A549 (cell line): Measurements from ENCODE around the gene MYO6. TPM values are rescaled to one million over a fixed set of nuclear protein-coding genes. Genes with fewer than 3 reads are reported as not detected.
"Not testable (repeated sequence)": the region's sequence is repeated elsewhere in the genome, so short reads cannot be mapped to it uniquely, and the experiment has no call there.

ENCODE experiments used
- ATAC-seq, 2 experiments: fragments of 200-7000 bp in 1 of 2; fragments of >200 bp in 1 of 2; cut with Nextera tagmentation in 1 of 2; cut with Tn5 transposase in 1 of 2; 3 replicates each; pipeline versions ENCODE4 v1.8.0 to v1.9.1; 2018 to 2020; ENCODE audit warnings: mild to moderate bottlenecking in 1 of 2, moderate library complexity in 1 of 2
- CTCF ChIA-PET: fragments of 300-600 bp; sonication (Branson Sonifier 250); formaldehyde crosslinking; extraction: SDS; loops from one replicate; lab custom pipeline; 2021; ENCODE audit warnings: antibody characterized with exemption, inconsistent platforms; lab: Yijun Ruan, JAX
- POLR2A ChIA-PET: fragments of 350-600 bp; formaldehyde crosslinking; extraction: SDS; loops from one replicate; lab custom pipeline; 2021; ENCODE audit warnings: antibody characterized with exemption, inconsistent platforms; lab: Yijun Ruan, JAX
- DNase-seq, 2 experiments: peaks; one replicate each; pipeline versions ENCODE4 v3.0.0 to v3.0.0-alpha.2; 2011 to 2016; ENCODE audit warnings: low read depth in 1 of 2, low spot score in 1 of 2
- FAIRE-seq: peaks from 2 replicates; lab custom pipeline; 2011; peaks lifted over from hg19 to GRCh38; lab: Jason Lieb, UNC
- H3K27ac ChIP-seq, 2 experiments: fragments of >200 bp; sonication (Bioruptor Twin); formaldehyde crosslinking; 3 replicates each; pipeline ENCODE4 v1.5.1; 2016 to 2017
- H3K4me1 ChIP-seq: fragments of >200 bp; sonication (Bioruptor Twin); formaldehyde crosslinking; 3 replicates; pipeline ENCODE4 v1.6.1; 2016
- H3K4me2 ChIP-seq: fragments of >200 bp; sonication (Bioruptor Twin); formaldehyde crosslinking; 3 replicates; pipeline ENCODE4 v1.6.1; 2016
- H3K4me3 ChIP-seq: fragments of >200 bp; sonication (Bioruptor Twin); formaldehyde crosslinking; 3 replicates; pipeline ENCODE4 v1.5.1; 2016
- H3K9me3 ChIP-seq: fragments of >200 bp; sonication (Bioruptor Twin); formaldehyde crosslinking; 3 replicates; pipeline ENCODE4 v1.6.1; 2016
- CBX2 ChIP-seq: fragments of 200-600 bp; sonication (generic); IDR thresholded peaks from 2 replicates; pipeline ENCODE4 v1.6.1; 2016; ENCODE audit warnings: low read depth, mild to moderate bottlenecking, borderline replicate concordance
- CHD2 ChIP-seq: fragments of 150-350 bp; IDR thresholded peaks from 2 replicates; pipeline ENCODE4 v1.6.1; 2014; ENCODE audit warnings: low read length; ENCODE audit not compliant: partially characterized antibody
- CHD4 ChIP-seq: fragments of 200-600 bp; sonication (generic); IDR thresholded peaks from 2 replicates; pipeline ENCODE4 v1.6.1; 2016; ENCODE audit warnings: antibody characterized with exemption, mild to moderate bottlenecking, borderline replicate concordance
- EHF ChIP-seq: fragments of 250-450 bp; sonication (Bioruptor Pico); IDR thresholded peaks from 2 replicates; pipeline ENCODE4 v1.5.0; 2020; ENCODE audit warnings: mild to moderate bottlenecking
- EHMT2 ChIP-seq: fragments of 200-600 bp; sonication (generic); IDR thresholded peaks from 2 replicates; pipeline ENCODE4 v1.6.1; 2016; ENCODE audit warnings: antibody characterized with exemption, low read depth, mild to moderate bottlenecking, moderate library complexity
- EP300 ChIP-seq, 2 experiments: fragments of >200 bp; sonication (Bioruptor Twin); formaldehyde crosslinking; IDR thresholded peaks; 2 replicates in 1 of 2; 3 replicates in 1 of 2; pipeline ENCODE4 v1.6.1; 2016 to 2017
- FOXS1 ChIP-seq: fragments of 250-450 bp; sonication (Bioruptor Pico); IDR thresholded peaks from 2 replicates; pipeline ENCODE4 v1.5.0; 2020; ENCODE audit warnings: mild to moderate bottlenecking, moderate library complexity
- HDAC2 ChIP-seq: fragments of 200-600 bp; sonication (generic); IDR thresholded peaks from 2 replicates; pipeline ENCODE4 v1.6.1; 2016
- HOXB13 ChIP-seq: fragments of 250-450 bp; sonication (Bioruptor Pico); IDR thresholded peaks from 2 replicates; pipeline ENCODE4 v1.5.0; 2020; ENCODE audit warnings: low read depth, mild to moderate bottlenecking, moderate library complexity
- JUN ChIP-seq, 2 experiments: fragments of >200 bp; sonication (Bioruptor Twin); formaldehyde crosslinking; IDR thresholded peaks; 2 replicates in 1 of 2; 3 replicates in 1 of 2; pipeline ENCODE4 v1.6.1; 2016 to 2017
- MAZ ChIP-seq: fragments of 150-350 bp; IDR thresholded peaks from 2 replicates; pipeline ENCODE4 v1.6.1; 2014; ENCODE audit warnings: antibody characterized with exemption, low read depth, low read length, borderline replicate concordance
- NFE2L2 ChIP-seq: fragments of 150-350 bp; conservative IDR thresholded peaks from 2 replicates; pipeline ENCODE4 v1.6.1; 2014; ENCODE audit warnings: low read length
- NR3C1 ChIP-seq: fragments of >200 bp; sonication (Bioruptor Twin); formaldehyde crosslinking; IDR thresholded peaks from 3 replicates; pipeline ENCODE4 v1.6.1; 2017
- POLR2A ChIP-seq: IDR thresholded peaks from 2 replicates; pipeline ENCODE4 v1.6.1; 2012; ENCODE audit warnings: mild to moderate bottlenecking, low read length
- POLR2AphosphoS2 ChIP-seq: conservative IDR thresholded peaks from 2 replicates; pipeline ENCODE4 v1.6.1; 2012; ENCODE audit warnings: low read length, improper control_type of control experiment, inconsistent platforms
- RCOR1 ChIP-seq: fragments of 150-350 bp; IDR thresholded peaks from 2 replicates; pipeline ENCODE4 v1.6.1; 2014; ENCODE audit warnings: antibody characterized with exemption, low read length, low read depth
- RNF2 ChIP-seq: fragments of 200-600 bp; sonication (generic); IDR thresholded peaks from 2 replicates; pipeline ENCODE4 v1.6.1; 2016; ENCODE audit warnings: low read depth, mild to moderate bottlenecking, antibody characterized with exemption, moderate library complexity, borderline replicate concordance
- SREBF2 ChIP-seq: fragments of 450-650 bp; IDR thresholded peaks from 2 replicates; pipeline ENCODE4 v1.6.1; 2014; ENCODE audit warnings: mild to moderate bottlenecking, moderate library complexity
- TFCP2L1 ChIP-seq: fragments of 250-450 bp; sonication (Bioruptor Pico); IDR thresholded peaks from 2 replicates; pipeline ENCODE4 v1.5.0; 2021; ENCODE audit warnings: mild to moderate bottlenecking
- TP53 ChIP-seq: fragments of 250-450 bp; sonication (Bioruptor Pico); IDR thresholded peaks from 2 replicates; pipeline ENCODE4 v1.5.0; 2021; ENCODE audit warnings: mild to moderate bottlenecking, moderate library complexity
- ZC3H11A ChIP-seq: fragments of 450-650 bp; IDR thresholded peaks from 2 replicates; pipeline ENCODE4 v1.6.1; 2014; ENCODE audit warnings: antibody characterized with exemption, mild to moderate bottlenecking
- ZFP36 ChIP-seq: fragments of 450-650 bp; IDR thresholded peaks from 2 replicates; pipeline ENCODE4 v1.6.1; 2014; ENCODE audit warnings: borderline replicate concordance; ENCODE audit not compliant: partially characterized antibody
- ZNF302 ChIP-seq: fragments of 250-450 bp; sonication (Bioruptor Pico); IDR thresholded peaks from 2 replicates; pipeline ENCODE4 v1.9.0; 2021; ENCODE audit warnings: inconsistent platforms, mild to moderate bottlenecking, moderate library complexity
- WGBS: methylation state at CpG from one replicate; pipeline ENCODE4 v1.1.6; 2017; ENCODE audit errors: missing lambda C conversion rate; 5-methylcytosine and 5-hydroxymethylcytosine counted together
- polyA plus RNA-seq, 4 experiments: library from polyadenylated mRNA; depleted of rRNA in 3 of 4; stranded (reverse); fragments of >200 nt; fragmentation: RNase III in 1 of 4; extraction: RNeasy Plus Mini Kit Qiagen cat#74134 plus additional on column Dnase treatment in 1 of 4; gene quantifications; 2 replicates in 3 of 4; 3 replicates in 1 of 4; pipeline ENCODE4 v1.2.3, GENCODE V29; 2011 to 2017
- TF ChIP-seq, protein P1 (sequence below): IDR thresholded peaks from 2 replicates; pipeline ENCODE4 v1.6.1; 2012
- TF ChIP-seq, protein P2 (sequence below): fragments of >200 bp; sonication (Bioruptor Twin); formaldehyde crosslinking; IDR thresholded peaks from 3 replicates; pipeline ENCODE4 v1.5.1; 2016
- TF ChIP-seq, protein P3 (sequence below): fragments of >200 bp; sonication (Bioruptor Twin); formaldehyde crosslinking; IDR thresholded peaks from 3 replicates; pipeline ENCODE4 v1.6.1; 2016
- TF ChIP-seq, protein P4 (sequence below): fragments of >200 bp; sonication (Bioruptor Twin); formaldehyde crosslinking; IDR thresholded peaks from 2 replicates; pipeline ENCODE4 v1.6.1; 2016

Gene MYO6
- polyA plus RNA-seq, 2 of the 4 experiments (the other 2 are of a cell fraction): 10.8 to 17.3 TPM

DNA sequence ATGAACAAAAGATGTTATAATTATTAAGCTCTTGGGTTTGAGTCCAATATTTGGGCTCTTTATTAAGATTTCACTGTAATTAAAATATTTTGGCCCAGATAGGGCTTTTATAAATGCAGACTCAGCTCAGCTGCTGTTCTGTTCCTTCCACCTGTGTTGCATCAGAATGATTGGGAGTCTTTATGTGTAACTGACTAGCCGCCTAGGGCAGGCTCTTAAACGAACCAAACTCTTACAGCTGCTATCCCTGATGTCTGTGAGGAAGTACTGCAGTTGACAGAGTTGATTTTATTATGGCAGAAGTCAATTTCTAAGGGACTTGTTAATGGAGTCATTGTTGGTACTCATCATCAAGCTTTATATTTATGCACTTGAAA is 144.7 kb downstream of the MYO6 start:
- Histone ChIP-seq H3K27ac (no peak overlapping the region), H3K9me3 (no peaks in the 10 kb centered on the region), H3K4me3 (no peak overlapping the region), H3K4me1 (no peaks in the 10 kb centered on the region), H3K4me2 (no peak overlapping the region)
- ATAC-seq (no peak), FAIRE-seq (no peak), DNase-seq (no peak)
- no peak for TF ChIP-seq RNF2
- TF ChIP-seq CHD4: no peak
- no peak for TF ChIP-seq TP53
- TF ChIP-seq EP300 (IDR thresholded peaks at IDR 0.05): no peak
- TF ChIP-seq RCOR1: no peak
- no peak for TF ChIP-seq EHMT2
- no peak for TF ChIP-seq TFCP2L1 (CRISPR knock-in tag)
- TF ChIP-seq HDAC2: no peak
- no peak for TF ChIP-seq POLR2AphosphoS2
- TF ChIP-seq JUN (IDR thresholded peaks at IDR 0.05): no peak
- no peak for TF ChIP-seq HOXB13 (CRISPR knock-in tag)
- TF ChIP-seq, protein P1, sequence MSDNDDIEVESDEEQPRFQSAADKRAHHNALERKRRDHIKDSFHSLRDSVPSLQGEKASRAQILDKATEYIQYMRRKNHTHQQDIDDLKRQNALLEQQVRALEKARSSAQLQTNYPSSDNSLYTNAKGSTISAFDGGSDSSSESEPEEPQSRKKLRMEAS: no peak
- TF ChIP-seq MAZ: no peak
- TF ChIP-seq POLR2A: no peak
- no peak for TF ChIP-seq CBX2
- no peak for TF ChIP-seq FOXS1 (CRISPR knock-in tag)
- no peak for TF ChIP-seq ZC3H11A
- ChIA-PET POLR2A (no interaction called here), CTCF (interaction anchor here (0.6 to 2.6 kb wide), 11 partner anchors 9 to 964 kb away, joined by 3 to 29 read pairs (median 4); no protein-coding TSS in a partner anchor)
- WGBS: 28% methylated on average over 2 of the region's 2 CpGs

DNA sequence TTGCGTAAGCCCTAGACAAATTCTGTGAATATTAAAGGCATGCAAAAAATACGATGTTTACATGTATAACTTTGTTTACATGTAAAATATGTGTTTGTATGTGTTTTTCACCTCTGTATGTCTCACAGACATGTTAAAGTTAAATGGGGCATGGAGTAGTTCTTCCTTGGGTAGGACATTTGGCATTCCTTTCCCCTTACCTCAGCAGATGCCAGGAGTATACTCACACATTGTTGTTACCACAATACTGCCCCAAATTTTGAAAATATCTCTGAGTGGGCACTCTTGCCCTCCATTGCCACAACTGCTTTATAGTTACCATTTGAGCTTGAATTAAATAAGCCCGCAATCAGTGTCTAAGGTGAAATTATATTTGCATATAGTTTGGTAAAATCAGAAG is 147.5 kb downstream of the MYO6 start:
- FAIRE-seq: no peak
- CTCF ChIA-PET: no interaction called here
- WGBS: 93% methylated on average over 3 of the region's 3 CpGs

DNA sequence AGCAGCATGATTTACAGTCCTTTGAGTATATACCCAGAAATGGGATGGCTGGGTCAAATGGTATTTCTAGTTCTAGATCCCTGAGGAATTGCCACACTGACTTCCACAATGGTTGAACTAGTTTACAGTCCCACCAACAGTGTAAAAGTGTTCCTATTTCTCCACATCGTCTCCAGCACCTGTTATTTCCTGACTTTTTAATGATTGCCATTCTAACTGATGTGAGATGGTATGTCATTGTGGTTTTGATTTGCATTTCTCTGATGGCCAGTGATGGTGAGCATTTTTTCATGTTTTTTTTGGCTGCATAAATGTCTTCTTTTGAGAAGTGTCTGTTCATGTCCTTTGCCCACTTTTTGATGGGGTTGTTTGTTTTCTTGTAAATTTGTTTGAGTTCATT is 151.2 kb downstream of the MYO6 start:
- H3K4me1 ChIP-seq, CTCF ChIA-PET, DNase-seq, POLR2A ChIA-PET, H3K4me3 ChIP-seq, H3K27ac ChIP-seq, FAIRE-seq, ATAC-seq, H3K9me3 ChIP-seq, H3K4me2 ChIP-seq: not testable (repeated sequence)
- 70% methylated on average over 1 of the region's 1 CpG for WGBS

More for the DNA sequence above, 147.5 kb downstream of the MYO6 start:
- TF ChIP-seq, protein P2, sequence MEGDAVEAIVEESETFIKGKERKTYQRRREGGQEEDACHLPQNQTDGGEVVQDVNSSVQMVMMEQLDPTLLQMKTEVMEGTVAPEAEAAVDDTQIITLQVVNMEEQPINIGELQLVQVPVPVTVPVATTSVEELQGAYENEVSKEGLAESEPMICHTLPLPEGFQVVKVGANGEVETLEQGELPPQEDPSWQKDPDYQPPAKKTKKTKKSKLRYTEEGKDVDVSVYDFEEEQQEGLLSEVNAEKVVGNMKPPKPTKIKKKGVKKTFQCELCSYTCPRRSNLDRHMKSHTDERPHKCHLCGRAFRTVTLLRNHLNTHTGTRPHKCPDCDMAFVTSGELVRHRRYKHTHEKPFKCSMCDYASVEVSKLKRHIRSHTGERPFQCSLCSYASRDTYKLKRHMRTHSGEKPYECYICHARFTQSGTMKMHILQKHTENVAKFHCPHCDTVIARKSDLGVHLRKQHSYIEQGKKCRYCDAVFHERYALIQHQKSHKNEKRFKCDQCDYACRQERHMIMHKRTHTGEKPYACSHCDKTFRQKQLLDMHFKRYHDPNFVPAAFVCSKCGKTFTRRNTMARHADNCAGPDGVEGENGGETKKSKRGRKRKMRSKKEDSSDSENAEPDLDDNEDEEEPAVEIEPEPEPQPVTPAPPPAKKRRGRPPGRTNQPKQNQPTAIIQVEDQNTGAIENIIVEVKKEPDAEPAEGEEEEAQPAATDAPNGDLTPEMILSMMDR: no peak
- no peak for TF ChIP-seq TP53
- no peak for TF ChIP-seq NR3C1
- no peak for TF ChIP-seq SREBF2
- TF ChIP-seq NFE2L2: no peak
- no peak for TF ChIP-seq CHD2
- TF ChIP-seq, protein P3, sequence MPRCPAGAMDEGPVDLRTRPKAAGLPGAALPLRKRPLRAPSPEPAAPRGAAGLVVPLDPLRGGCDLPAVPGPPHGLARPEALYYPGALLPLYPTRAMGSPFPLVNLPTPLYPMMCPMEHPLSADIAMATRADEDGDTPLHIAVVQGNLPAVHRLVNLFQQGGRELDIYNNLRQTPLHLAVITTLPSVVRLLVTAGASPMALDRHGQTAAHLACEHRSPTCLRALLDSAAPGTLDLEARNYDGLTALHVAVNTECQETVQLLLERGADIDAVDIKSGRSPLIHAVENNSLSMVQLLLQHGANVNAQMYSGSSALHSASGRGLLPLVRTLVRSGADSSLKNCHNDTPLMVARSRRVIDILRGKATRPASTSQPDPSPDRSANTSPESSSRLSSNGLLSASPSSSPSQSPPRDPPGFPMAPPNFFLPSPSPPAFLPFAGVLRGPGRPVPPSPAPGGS: no peak
- no peak for TF ChIP-seq EHF
- no peak for TF ChIP-seq ZFP36
- TF ChIP-seq, protein P4, sequence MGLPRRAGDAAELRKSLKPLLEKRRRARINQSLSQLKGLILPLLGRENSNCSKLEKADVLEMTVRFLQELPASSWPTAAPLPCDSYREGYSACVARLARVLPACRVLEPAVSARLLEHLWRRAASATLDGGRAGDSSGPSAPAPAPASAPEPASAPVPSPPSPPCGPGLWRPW: no peak
- no peak for TF ChIP-seq ZNF302 (CRISPR knock-in tag)
- Histone ChIP-seq H3K27ac (no peak overlapping the region), H3K4me2 (no peak overlapping the region), H3K4me3 (no peak overlapping the region), H3K9me3 (no peaks in the 10 kb centered on the region), H3K4me1 (no peaks in the 10 kb centered on the region)
- POLR2A ChIA-PET: no interaction called here
- DNase-seq (no peak), ATAC-seq (no peak)

DNA sequence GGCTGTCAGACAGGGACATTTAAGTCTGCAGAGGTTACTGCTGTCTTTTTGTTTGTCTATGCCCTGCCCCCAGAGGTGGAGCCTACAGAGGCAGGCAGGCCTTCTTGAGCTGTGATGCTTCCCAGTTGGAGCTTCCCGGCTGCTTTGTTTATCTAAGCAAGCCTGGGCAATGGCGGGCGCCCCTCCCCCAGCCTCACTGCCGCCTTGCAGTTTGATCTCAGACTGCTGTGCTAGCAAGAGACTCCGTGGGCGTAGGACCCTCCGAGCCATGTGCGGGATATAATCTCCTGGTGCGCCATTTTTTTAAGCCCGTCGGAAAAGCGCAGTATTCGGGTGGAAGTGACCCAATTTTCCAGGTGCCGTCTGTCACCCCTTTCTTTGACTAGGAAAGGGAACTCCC is 156.1 kb downstream of the MYO6 start:
- FAIRE-seq, H3K9me3 ChIP-seq, DNase-seq, H3K4me1 ChIP-seq, CTCF ChIA-PET, ATAC-seq, H3K27ac ChIP-seq, POLR2A ChIA-PET, H3K4me2 ChIP-seq, H3K4me3 ChIP-seq: not testable (repeated sequence)
- WGBS: 94% methylated on average over 14 of the region's 14 CpGs
